ENCODE measurements around the gene EEFSEC. TPM values are rescaled to one million over a fixed set of nuclear protein-coding genes. Genes with fewer than 3 reads are reported as not detected.

EEFSEC gene
- polyA plus RNA-seq, 1 experiment: 16.3 TPM

- no peak overlapping the region for H3K4me3 ChIP-seq (ENCODE audit: low read depth, low read length)
- no peak for DNase-seq (ENCODE audit: low read depth)
- H3K27me3 ChIP-seq (ENCODE audit: control insufficient read depth, insufficient read depth, low read length): no peaks in the 10 kb centered on the region
- peaks cover 2% of the 10 kb centered on the region; the same call in 1 of the 2 replicates for H3K36me3 ChIP-seq (ENCODE audit: control insufficient read depth, insufficient read depth, low read length)
- ChIA-PET POLR2A (interaction anchor here (0.6 kb wide), 1 partner anchor 23 kb away, joined by 3 read pairs; no protein-coding TSS in a partner anchor), CTCF (interaction anchor here (1.1 to 1.8 kb wide), 2 partner anchors 10 to 133 kb away, joined by 3 to 8 read pairs; no protein-coding TSS in a partner anchor)
- TF ChIP-seq CTCF (IDR thresholded peaks at IDR 0.05; ENCODE audit: insufficient read depth, low read depth, low read length): no peak
These were observed 206.8 kb downstream of the EEFSEC start for GRCh38 chr3:128359846-128360642.

- DNase-seq (ENCODE audit: low read depth): no peak
These were observed 207.5 kb downstream of the EEFSEC start for GRCh38 chr3:128360705-128361271.

GRCh38 chr3:128362026-128362965 lies 209.0 kb downstream of the EEFSEC start:
- no peak for TF ChIP-seq CTCF (IDR thresholded peaks at IDR 0.05; ENCODE audit: insufficient read depth, low read depth, low read length)
- POLR2A ChIA-PET: no interaction called here
- DNase-seq (ENCODE audit: low read depth): no peak
- CTCF ChIA-PET: interaction anchor here (0.9 to 1.4 kb wide), 4 partner anchors 8 to 64 kb away, joined by 3 to 4 read pairs (median 3); no protein-coding TSS in a partner anchor
- no peak overlapping the region for H3K4me3 ChIP-seq (ENCODE audit: low read depth, low read length)
- H3K27me3 ChIP-seq (ENCODE audit: control insufficient read depth, insufficient read depth, low read length): no peaks in the 10 kb centered on the region
- peaks cover 2% of the 10 kb centered on the region; the same call in 1 of the 2 replicates for H3K36me3 ChIP-seq (ENCODE audit: control insufficient read depth, insufficient read depth, low read length)

More at GRCh38 chr3:128360705-128361271, 207.5 kb downstream of the EEFSEC start:
- H3K36me3 ChIP-seq (ENCODE audit: control insufficient read depth, insufficient read depth, low read length): peaks cover 2% of the 10 kb centered on the region; the same call in 1 of the 2 replicates
- no peak overlapping the region for H3K4me3 ChIP-seq (ENCODE audit: low read depth, low read length)
- ChIA-PET POLR2A (interaction anchor here (0.6 kb wide), 1 partner anchor 23 kb away, joined by 3 read pairs; no protein-coding TSS in a partner anchor), CTCF (interaction anchor here (1.1 to 1.8 kb wide), 2 partner anchors 11 to 134 kb away, joined by 3 to 8 read pairs; no protein-coding TSS in a partner anchor)
- H3K27me3 ChIP-seq (ENCODE audit: control insufficient read depth, insufficient read depth, low read length): no peaks in the 10 kb centered on the region
- no peak for TF ChIP-seq CTCF (IDR thresholded peaks at IDR 0.05; ENCODE audit: insufficient read depth, low read depth, low read length)

GRCh38 chr3:128364291-128364690 lies 211.0 kb downstream of the EEFSEC start:
- H3K4me3 ChIP-seq (ENCODE audit: low read depth, low read length): no peak overlapping the region
- no peaks in the 10 kb centered on the region for H3K27me3 ChIP-seq (ENCODE audit: control insufficient read depth, insufficient read depth, low read length)
- ChIA-PET POLR2A (no interaction called here), CTCF (interaction anchor here (1.3 to 1.4 kb wide), 2 partner anchors 10 to 20 kb away, joined by 3 read pairs; no protein-coding TSS in a partner anchor)
- no peak for TF ChIP-seq CTCF (IDR thresholded peaks at IDR 0.05; ENCODE audit: insufficient read depth, low read depth, low read length)
- peaks cover 2% of the 10 kb centered on the region; the same call in 1 of the 2 replicates for H3K36me3 ChIP-seq (ENCODE audit: control insufficient read depth, insufficient read depth, low read length)
- no peak for DNase-seq (ENCODE audit: low read depth)

All from BJ (cell line).